Fibroblast of skin of scalp (primary cell): ENCODE results near the gene SRCIN1.

ENCODE experiments used
- DNase-seq: peaks from one replicate; pipeline ENCODE4 v3.0.0-alpha.2; 2013

SRCIN1 gene

DNA sequence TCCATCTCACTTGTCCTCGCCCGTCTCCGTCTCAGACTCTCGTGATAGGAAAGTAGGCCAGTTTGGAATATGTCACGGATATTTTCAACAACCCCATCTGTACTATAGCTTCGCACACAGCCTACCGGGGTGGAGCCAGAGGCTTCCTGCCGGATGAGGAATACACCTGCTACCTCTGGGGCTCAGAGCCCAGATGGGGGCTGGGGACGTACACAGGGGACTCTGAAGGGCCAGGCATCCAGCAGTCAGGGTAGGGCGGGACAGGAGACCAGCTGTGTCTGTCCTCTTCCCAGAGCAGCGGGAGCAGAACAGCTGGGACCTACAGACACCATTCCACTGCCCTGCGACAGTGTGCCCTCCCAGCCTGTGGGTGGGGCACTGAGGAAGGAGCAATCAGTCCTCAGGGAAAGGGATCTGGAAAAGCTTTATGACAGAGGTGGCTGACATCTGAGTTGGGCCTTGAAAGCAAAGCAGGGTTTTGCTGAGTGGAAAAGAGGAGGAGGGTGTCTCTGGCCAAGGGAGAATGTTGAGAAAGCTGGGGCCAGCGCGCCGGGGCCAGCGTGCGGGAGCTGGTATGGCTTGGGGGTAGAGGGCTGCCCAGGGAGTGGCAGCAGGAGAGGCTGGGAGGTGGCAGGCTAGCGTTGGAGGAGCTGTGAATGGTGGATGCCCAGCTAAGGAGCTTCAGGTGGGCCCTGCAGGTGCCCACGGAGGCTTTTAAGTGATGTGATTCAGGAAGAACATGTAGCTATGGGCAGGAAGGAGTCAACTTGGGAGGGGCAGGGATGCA lies 11.5 kb upstream of the SRCIN1 start:
- no peak for DNase-seq

DNA sequence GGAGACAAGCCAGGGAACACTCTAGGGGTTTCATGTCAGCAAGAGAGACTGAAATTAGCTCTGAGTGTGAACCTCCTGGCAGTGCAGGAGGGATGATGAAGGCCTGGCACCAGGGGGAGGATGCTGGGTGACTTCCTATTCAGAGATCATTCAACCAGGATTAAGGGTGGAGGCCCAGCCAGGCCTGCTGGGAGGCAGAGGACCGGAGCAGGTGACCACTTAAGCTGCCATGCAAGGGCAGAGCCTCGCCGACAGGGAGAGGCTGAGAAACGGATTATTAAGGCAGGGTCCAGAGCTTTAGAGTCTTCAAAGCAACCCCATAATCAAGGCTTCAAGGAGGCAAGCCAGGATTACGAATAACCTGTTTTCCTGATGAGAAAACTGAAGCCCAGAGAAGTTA lies 10.6 kb upstream of the SRCIN1 start:
- no peak for DNase-seq

- no peak for DNase-seq
Observed at GRCh38 chr17:38613981-38614779, 8.4 kb upstream of the SRCIN1 start.

- no peak for DNase-seq
Observed at GRCh38 chr17:38613525-38613980, 7.8 kb upstream of the SRCIN1 start.

- no peak for DNase-seq
Observed at GRCh38 chr17:38611872-38612376, 6.2 kb upstream of the SRCIN1 start.

GRCh38 chr17:38611070-38611786 lies 5.5 kb upstream of the SRCIN1 start:
- no peak for DNase-seq

- no peak for DNase-seq
Observed at GRCh38 chr17:38609280-38610031, 3.7 kb upstream of the SRCIN1 start.

- no peak for DNase-seq
Observed at GRCh38 chr17:38608648-38609047, 2.9 kb upstream of the SRCIN1 start.

DNA sequence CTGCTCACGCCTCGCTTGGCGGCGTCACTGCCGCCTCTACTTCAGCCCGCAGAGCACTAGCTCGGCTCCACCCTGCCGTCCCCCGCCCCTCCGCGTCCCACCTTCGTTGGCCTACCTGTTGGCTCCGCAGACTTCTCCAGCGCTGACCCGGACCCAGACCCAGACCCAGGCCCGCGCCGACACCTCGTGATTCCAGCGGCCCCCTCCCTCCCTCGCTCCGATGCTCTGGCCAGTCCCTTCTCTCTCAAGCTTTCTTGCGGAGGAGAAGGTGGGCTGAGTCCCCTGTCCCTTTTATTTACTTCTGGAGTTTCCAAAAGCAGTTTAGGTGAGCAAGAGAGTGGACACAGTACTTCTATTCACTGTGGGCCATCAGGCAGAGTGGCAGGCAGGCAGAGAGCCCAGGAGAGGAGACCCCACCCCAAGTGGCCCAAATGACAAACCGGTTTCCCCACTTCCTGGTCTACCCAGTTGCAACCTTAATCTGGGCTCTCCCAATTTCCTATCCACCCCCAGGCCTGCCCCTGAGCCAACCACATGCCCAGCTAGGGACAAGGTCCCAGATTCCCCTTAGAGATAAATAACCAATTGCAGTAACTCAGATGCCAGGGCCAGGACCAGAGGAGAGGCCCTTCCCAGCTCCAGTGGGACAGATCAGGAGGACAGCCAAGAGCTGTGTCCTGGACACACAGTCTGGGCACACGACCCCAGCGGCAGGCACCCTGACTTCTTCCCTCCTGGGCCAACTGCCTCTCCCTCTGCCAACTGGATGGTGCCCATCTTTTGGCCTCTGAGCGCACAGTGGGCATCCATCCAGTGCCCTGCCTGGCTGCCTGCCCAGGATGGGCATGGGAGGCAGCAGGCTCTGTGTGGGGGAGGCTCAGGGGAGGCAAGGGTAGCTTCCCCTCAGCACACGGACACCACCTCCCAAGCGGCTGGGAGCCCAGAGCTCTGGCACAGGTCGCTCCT lies 1.2 kb upstream of the SRCIN1 start:
- no peak for DNase-seq

- no peak for DNase-seq
Observed at GRCh38 chr17:38605411-38605840, 326 bp downstream of the SRCIN1 start.

- no peak for DNase-seq
Observed at GRCh38 chr17:38604479-38605403, 1.0 kb downstream of the SRCIN1 start.

DNA sequence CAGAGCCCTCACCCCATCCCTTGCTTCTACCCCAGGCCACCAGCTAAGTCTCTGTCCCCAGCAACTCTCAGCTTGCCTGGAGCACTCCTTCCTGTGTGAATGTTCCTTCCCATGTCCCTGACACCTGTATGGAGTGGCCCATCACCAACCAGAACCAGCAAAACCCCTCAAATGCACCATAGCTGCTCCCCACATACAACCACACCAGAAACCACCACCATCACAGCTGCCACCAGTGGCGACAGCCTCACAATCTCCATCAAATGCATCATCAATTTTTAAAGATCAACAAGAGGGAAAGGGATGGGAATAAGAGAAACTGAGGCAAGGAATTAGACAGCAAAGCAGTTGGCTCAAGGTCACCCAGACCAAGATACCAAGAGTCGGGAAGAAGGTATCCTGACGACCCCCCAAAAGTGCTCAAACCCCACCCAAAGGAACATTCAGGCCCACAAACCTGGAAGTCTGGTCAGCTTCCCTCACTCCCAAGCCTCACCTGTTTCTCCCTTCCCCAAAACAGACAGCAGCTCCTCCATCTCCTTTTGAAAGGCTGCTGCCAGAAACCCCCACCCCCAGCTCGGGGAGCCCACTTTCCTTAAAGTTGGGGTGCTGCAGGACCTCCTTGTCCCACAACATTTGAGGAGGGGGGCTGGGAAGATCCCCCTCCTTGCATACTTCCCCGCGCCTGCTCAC lies 1.8 kb downstream of the SRCIN1 start:
- DNase-seq = no peak

DNA sequence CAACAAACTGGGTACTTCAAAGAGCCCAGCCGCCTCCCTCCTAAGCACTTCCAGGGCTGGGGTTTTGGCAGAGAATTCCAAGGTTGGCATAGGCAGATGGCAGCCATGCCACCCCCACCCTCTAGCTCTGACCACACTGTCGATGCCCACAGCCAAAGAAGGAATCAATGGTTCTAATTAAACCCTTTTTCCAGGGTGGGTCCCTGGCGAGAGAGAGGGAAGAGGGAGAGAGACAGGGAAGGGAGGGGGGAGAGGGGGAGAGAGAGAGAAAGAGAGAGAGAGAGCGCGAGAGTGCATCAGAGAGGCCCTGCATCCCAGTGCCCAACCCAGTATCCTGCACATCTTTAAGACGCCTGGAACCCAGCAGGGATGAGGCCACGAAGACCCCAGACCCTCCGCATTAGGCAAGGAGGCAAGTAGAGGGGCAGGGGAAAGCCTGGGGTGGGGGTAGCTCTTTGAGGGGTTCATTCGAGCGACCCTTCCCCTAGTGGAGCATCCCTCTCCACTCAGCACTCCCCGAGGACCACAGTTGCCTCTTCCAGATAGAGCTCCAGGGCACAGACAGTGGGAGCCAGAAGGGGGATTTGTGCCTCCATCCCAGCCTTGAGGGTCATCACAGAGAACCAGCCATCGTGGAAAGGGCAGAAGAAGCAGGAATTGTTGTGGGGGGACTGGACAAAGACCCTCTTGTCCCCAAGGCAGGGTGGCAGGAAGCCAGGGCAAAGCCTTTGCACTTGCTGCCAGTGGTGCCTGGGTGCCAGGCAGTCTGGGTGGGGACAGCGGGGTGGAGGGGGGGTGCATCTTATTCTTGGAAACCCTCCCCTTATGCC lies 2.6 kb downstream of the SRCIN1 start:
- no peak for DNase-seq

GRCh38 chr17:38602453-38602852 lies 3.3 kb downstream of the SRCIN1 start:
- peak; percentile 26 for DNase-seq

DNA sequence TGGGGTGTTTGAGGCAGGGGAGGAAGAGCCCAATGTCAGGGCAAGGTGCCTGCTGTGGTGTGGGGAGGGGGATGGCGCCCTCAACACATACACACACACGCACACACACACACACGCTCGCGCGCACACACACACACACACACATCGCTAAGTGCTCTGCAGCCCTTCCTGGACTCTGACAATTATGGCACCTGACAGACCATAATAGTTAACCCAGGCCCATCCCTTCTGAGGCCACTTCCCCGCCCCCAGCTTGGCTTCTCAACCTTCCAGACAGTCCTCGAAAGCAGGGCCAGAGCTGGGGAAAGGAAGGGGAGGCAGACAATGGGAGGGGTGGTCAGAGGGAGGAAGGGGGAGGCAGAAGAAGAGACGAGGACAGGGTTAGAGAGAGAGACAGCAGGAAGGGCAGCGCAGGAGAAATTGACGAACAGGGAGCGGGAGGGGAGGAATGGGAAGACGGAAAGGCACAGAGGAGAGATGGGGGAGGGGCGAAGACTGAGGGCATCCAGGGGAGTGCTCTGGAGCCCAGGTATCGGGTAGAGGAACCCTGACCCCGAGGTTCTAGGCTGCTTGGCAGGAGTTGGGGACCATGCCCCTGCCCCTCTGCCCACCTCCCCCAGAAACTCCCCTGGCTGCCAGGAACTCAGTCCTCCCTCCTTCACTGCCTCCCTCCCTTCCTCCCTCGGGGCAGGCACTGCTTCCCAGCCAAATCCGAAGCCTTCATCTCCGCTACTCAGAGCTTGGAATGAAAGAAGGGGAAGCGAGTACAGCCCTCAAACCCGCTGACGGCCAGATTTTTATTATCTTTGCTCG lies 4.0 kb downstream of the SRCIN1 start:
- no peak for DNase-seq

DNA sequence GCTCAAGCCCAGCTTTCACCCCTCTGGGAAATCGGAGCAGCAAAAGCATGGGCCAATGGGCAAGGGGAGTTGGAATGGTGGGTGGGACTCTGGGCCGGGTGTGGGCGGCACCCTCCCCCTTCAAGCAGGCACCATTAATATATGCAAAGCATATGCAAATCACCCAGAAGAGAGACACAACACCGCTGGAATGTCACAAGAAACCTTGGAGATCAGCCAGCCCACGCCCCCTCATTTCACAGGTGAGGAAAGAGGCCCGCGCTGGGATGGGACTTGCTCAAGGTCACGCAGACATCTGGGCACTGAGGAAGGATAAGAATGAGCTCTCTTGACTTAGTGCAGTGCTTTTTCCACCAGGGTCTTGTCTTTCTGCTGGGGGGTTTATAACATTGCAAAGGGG lies 4.8 kb downstream of the SRCIN1 start:
- no peak for DNase-seq

- DNase-seq = no peak
Observed at GRCh38 chr17:38600416-38600815, 5.3 kb downstream of the SRCIN1 start.
